Epidermal melanocyte (primary cell): ENCODE results near the gene ARFGAP3.

ENCODE experiments used
- DNase-seq: peaks from one replicate; pipeline ENCODE4 v3.0.0; 2011; ENCODE audit warnings: low spot score; ENCODE audit not compliant: insufficient read length

ARFGAP3 gene

GRCh38 chr22:42862045-42862734 is 5.1 kb upstream of the ARFGAP3 start:
- DNase-seq: no peak

DNA sequence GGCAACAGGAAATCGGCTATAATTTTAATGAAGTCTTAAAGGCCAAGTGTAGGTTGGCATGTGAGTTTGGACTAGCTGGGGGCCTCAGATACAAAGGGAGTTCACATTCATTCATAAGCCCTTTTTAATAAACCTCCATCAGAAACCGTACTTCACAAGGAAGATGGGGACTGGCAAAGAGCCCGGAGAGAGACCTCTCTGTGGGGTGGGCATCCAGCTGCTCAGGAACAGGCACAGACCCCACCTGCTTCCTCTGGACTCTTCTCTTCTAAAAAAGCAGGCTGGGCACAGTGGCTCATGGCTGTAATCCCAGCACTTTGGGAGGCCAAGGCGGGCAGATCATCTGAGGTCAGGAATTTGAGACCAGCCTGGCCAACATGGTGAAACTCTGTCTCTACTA is 3.9 kb upstream of the ARFGAP3 start:
- DNase-seq: no peak

DNA sequence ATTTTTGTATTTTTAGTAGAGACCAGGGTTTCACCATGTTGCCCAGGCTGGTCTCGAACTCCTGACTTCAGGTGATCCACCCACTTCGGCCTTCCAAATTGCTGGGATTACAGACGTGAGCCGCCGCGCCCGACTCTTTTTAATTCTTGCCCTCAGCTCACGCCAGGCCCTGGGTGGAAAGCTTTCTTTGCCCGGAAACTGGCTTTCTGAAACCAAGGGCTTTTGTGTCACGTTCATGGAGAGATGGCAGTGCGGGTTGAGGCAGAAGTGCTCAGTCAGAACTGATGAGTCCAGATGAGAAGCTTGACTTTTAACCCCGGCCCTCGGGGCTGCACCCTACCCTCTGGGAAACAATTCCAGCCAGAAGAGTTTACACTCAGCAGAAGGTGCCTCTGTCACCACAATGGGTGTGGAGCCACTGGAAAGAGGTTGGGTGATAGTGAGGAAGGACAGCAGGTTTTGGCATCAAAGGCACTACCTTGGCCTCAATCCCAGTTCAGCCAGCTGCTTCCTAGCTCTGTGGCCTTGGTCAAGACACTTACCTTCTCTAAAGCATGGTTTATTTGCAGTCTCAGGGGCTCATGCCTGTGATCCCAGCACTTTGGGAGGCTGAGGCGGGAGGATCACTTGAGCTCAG is 890 bp upstream of the ARFGAP3 start:
- no peak for DNase-seq

GRCh38 chr22:42856179-42856864 is 751 bp downstream of the ARFGAP3 start:
- no peak for DNase-seq

DNA sequence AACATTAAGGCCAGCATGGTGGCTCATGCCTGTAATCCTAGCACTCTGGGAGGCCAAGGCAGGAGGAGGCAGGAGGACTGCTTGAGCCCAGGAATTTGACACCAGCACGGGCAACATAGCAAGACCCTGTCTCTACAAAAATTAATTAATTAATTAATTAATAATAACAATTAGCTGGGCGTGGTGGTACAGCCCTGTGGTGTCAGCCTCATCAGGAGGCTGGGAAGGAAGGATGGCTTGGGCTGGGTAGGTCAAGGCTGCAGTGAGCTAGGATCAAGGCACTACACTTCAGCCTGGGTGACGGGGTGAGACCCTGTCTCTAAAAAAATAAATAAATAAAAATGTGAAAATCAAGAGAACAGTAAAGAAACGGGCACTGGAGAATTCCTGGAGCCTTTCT is 1.4 kb downstream of the ARFGAP3 start:
- no peak for DNase-seq

DNA sequence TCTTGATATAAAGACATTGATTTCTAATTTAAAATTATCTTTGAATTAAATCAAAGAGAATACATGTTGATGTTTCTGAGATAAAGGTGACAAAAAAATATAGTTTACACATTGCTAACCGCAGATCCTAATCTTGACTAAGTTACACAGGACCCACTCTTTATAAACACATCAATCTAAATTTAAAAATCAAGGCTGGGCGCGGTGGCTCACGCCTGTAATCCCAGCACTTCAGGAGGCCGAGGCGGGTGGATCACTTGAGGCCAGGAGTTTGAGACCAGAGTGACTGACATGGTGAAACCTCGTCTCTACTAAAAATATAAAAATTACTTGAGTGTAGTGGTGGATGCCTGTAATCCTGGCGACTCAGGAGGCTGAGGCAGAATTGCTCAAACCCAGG is 1.9 kb downstream of the ARFGAP3 start:
- DNase-seq: no peak

- no peak for DNase-seq
Measured at GRCh38 chr22:42848941-42849550, 8.0 kb downstream of the ARFGAP3 start.

DNA sequence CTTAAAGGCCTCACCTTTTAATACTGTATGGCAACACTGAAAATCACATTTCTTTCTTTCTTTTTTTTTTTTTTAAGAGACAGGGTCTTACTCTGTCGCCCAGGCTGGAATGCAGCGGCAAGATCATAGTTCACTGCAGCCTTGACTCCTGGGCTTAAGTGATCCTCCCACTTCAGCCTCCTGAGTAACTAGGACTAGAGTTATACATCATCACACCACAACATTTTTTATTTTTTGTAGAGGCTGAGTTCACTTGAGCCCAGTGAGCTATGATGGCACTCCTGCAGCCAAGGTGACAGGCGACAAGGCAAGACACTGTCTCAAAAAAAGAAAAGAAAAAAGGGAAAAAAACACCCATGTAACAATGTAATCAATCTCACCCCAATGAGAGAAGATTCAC is 10.0 kb downstream of the ARFGAP3 start:
- DNase-seq: no peak

GRCh38 chr22:42844756-42845155 is 12.3 kb downstream of the ARFGAP3 start:
- DNase-seq: no peak

- no peak for DNase-seq
Measured at GRCh38 chr22:42842658-42843370, 14.3 kb downstream of the ARFGAP3 start.

DNA sequence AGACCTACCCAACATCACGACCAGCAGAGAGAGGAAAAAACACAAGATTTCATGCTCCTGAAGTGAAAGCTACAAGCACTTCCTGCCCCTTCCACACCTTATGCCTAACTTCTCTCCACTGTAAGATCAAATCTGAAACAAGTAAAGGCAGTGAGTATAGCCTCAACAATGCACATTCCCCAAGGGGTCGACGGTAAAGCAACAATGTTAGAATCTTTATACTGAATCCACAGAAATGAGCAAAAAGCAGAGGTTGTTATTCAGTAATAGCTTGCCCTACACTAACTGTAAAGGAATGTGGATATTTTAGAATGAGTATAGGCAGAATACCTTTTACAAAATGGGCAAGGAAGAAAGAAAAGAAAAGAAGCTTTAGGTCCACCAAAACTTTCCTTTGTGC is 15.6 kb downstream of the ARFGAP3 start:
- no peak for DNase-seq

- DNase-seq: no peak
Measured at GRCh38 chr22:42837556-42837955, 19.5 kb downstream of the ARFGAP3 start.

DNA sequence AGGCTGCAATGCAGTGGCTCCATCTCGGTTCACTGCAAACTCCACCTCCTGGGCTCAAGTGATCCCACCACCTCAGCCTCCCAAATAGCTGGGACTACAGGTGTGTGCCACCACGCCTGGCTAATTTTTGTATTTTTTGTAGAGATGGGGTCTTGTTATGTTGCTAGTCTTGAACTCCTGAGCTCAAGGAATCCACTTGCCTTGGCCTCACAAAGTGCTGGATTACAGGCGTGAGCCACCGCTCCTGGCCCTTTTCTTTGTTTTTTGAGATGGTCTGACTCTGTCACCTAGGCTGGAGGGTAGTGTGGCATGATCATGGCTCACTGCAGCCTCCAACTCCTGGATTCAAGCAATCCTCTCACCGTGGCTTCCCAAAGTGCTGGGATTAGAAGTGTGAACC is 21.0 kb downstream of the ARFGAP3 start:
- DNase-seq: no peak

- DNase-seq: no peak
Measured at GRCh38 chr22:42834177-42834949, 22.7 kb downstream of the ARFGAP3 start.

DNA sequence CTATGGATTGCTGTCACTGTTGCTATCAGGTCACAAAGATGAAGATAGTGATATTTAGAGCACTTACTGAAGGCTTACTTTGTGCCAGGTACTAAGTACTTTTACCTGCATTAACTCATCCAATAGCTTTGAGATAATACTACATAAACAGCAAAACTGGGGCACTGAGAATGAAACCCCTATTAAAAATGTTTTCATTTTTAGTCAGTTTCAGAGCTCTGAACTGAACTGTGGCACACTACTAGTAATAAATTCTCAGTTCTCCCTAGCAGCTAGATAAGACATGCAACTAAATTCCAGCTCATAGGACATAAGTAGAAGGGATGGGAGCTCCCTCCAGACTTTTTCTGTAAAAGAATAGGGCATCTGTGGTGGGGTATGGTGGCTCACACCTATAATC is 24.0 kb downstream of the ARFGAP3 start:
- DNase-seq: no peak

DNA sequence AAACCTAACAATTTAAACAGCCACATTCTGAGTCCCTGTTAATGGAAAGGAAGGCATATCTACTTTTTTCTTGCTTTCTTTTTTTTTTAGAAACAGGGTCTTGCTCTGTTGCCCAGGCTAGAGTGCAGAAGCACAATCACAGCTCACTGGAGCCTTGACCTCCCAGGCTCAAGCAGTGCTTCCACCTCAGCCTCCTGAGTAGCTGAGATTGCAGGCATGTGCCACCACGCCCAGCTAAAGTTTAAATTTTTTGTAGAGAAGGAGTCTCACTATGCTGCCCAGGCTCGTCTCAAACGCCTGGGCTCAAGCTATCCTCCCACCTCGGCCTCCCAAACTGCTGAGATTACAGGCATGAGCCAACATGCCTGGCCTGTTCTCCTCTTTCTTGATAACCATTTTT is 25.4 kb downstream of the ARFGAP3 start:
- no peak for DNase-seq

GRCh38 chr22:42830161-42830560 is 26.9 kb downstream of the ARFGAP3 start:
- no peak for DNase-seq

DNA sequence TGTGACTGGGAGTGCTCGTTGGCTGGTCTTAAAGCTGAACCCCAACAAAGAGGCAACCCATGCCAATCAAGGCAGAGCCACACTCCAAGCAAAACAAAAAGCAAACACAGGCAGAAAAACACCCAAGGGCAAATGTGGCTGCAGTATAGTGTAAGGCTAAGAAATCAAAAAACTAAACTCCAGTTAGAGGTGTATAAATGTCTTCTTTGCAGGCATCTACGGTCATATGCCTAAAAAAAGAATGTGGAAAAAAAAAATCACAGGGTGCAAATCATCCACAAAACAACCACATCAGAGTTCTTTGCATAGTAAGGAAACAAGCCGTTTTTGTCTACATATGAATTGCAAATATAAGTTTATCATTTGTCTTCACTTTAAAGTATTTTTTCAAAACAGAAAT is 27.8 kb downstream of the ARFGAP3 start:
- no peak for DNase-seq

GRCh38 chr22:42825796-42826195 is 31.3 kb downstream of the ARFGAP3 start:
- no peak for DNase-seq

DNA sequence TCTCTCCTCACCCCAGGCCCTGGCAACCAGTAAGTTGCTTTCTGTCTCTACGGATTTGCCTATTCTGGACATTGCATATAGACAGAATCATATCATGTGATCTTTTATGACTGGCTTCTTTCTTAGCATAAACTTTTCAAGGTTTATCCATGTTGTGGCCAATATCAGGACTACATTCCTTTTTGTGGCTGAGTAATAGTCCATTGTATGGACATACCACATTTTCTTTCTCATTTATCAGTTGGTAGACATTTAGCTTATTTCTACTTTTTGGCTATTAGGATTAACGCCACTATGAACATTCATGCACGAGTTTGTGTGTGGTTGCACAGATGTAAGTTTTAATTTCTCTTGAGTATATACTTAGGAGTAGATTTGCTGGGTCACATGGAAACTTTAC is 35.7 kb downstream of the ARFGAP3 start:
- no peak for DNase-seq
